Esophagus (tissue), 2 donors: ENCODE results near the gene STAC3. TPM values are rescaled to one million over a fixed set of nuclear protein-coding genes. Genes with fewer than 3 reads are reported as not detected.

ENCODE experiments used
- H3K27ac ChIP-seq, 2 donors: one replicate each; pipeline ENCODE4 v1.5.1; 2013; ENCODE audit warnings: low read depth in 2 of 2, mild to moderate bottlenecking in 2 of 2, inconsistent platforms in 1 of 2, low read length in 1 of 2, moderate library complexity in 1 of 2
- H3K27me3 ChIP-seq, 2 donors: one replicate each; pipeline ENCODE4 v1.6.1; 2013; ENCODE audit warnings: low read length in 2 of 2, control low read depth in 1 of 2, mild to moderate bottlenecking in 1 of 2; ENCODE audit not compliant: insufficient read depth in 2 of 2, control insufficient read depth in 1 of 2
- H3K36me3 ChIP-seq, 2 donors: one replicate each; pipeline ENCODE4 v1.6.1; 2013; ENCODE audit warnings: low read length in 1 of 2; ENCODE audit not compliant: control insufficient read depth in 2 of 2, insufficient read depth in 2 of 2
- H3K4me1 ChIP-seq, 2 donors: one replicate each; pipeline ENCODE4 v1.6.1; 2013; ENCODE audit warnings: low read length in 1 of 2; ENCODE audit not compliant: control insufficient read depth in 2 of 2, insufficient read depth in 2 of 2
- H3K4me3 ChIP-seq, 2 donors: one replicate each; pipeline ENCODE4 v1.5.1; 2013; ENCODE audit warnings: low read length in 2 of 2, mild to moderate bottlenecking in 2 of 2, low read depth in 1 of 2, moderate library complexity in 1 of 2
- H3K9me3 ChIP-seq, 2 donors: one replicate each; pipeline ENCODE4 v1.6.1; 2013; ENCODE audit warnings: mild to moderate bottlenecking in 2 of 2, low read depth in 1 of 2, low read length in 1 of 2, moderate library complexity in 1 of 2; ENCODE audit not compliant: control insufficient read depth in 2 of 2, insufficient read depth in 1 of 2
- WGBS, 2 donors: extraction: QIAGEN DNeasy Blood & Tissue Kit; methylation state at CpG; one replicate each; pipeline ENCODE4 v1.1.7; 2013; 5-methylcytosine and 5-hydroxymethylcytosine counted together
- polyA plus RNA-seq, 2 donors: library from polyadenylated mRNA; stranded (reverse); fragments of 200-250 nt; gene quantifications; one replicate each; pipeline ENCODE4 v1.2.3, GENCODE V29; 2013
- donor health status: healthy with polysubstance abuse.
- donor health status: Bipolar disorder and iron deficiency.

Gene STAC3
- polyA plus RNA-seq, 2 donors: 0.96 to 1.4 TPM

DNA sequence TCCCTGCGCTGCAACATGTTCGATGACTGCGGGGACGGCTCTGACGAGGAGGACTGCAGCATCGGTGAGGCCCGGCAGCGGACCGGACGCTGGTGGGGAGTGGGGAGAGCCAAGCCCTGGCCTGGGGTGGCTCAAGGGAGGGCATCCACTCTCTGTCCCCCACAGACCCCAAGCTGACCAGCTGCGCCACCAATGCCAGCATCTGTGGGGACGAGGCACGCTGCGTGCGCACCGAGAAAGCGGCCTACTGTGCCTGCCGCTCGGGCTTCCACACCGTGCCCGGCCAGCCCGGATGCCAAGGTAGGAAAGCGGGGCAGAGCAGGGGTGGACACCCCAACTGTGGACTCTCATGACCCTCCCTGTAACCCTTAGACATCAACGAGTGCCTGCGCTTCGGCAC, 45.8 kb downstream of the STAC3 start:
- Histone ChIP-seq H3K9me3 (peaks cover 0 to 2% of the 10 kb centered on the region in 2 donors), H3K4me3 (no peak overlapping the region), H3K4me1 (no peaks in the 10 kb centered on the region), H3K27ac (no peak overlapping the region), H3K36me3 (peaks cover 4 to 87% of the 10 kb centered on the region in 2 donors), H3K27me3 (no peaks in the 10 kb centered on the region)
- WGBS, 2 donors: 93 to 95% methylated on average over 26 of the region's 26 CpGs

GRCh38 chr12:57204454-57204853, 46.5 kb downstream of the STAC3 start:
- H3K4me3 ChIP-seq: no peak overlapping the region
- no peak overlapping the region for H3K27ac ChIP-seq
- H3K27me3 ChIP-seq: no peaks in the 10 kb centered on the region
- peaks cover 0 to 2% of the 10 kb centered on the region in 2 donors for H3K9me3 ChIP-seq
- H3K4me1 ChIP-seq: no peaks in the 10 kb centered on the region
- peaks cover 4 to 86% of the 10 kb centered on the region in 2 donors for H3K36me3 ChIP-seq
- WGBS, 2 donors: 86 to 89% methylated on average over 19 of the region's 19 CpGs

DNA sequence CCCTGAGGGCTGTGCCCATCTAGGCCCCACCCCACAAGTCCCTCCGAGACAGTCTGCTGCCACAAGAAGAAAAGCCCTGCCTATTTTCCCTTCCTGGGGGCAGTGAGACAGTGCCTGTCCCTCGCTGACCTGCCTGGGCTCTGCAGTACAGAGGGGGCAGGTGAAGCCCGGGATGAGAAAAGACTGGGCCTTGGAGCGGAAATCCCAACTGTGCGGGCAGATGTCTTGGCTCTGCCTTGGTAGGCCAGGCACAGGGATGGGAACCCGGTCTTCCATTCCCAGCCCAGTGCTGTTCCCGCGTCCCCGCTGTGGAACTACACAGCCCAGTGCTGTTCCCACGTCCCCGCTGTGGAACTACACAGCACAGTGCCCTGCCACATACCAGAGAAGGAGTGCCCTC, 47.2 kb downstream of the STAC3 start:
- H3K4me1 ChIP-seq: no peaks in the 10 kb centered on the region
- WGBS, 2 donors: 83% methylated on average over 11 of the region's 11 CpGs
- peaks cover 4 to 87% of the 10 kb centered on the region in 2 donors for H3K36me3 ChIP-seq
- H3K27me3 ChIP-seq: no peaks in the 10 kb centered on the region
- peaks cover 0 to 2% of the 10 kb centered on the region in 2 donors for H3K9me3 ChIP-seq
- no peak overlapping the region for H3K27ac ChIP-seq
- H3K4me3 ChIP-seq: no peak overlapping the region

GRCh38 chr12:57203201-57203600, 47.8 kb downstream of the STAC3 start:
- H3K36me3 ChIP-seq: peaks cover 4 to 88% of the 10 kb centered on the region in 2 donors
- H3K4me1 ChIP-seq: no peaks in the 10 kb centered on the region
- no peak overlapping the region for H3K27ac ChIP-seq
- H3K27me3 ChIP-seq: no peaks in the 10 kb centered on the region
- peaks cover 0 to 2% of the 10 kb centered on the region in 2 donors for H3K9me3 ChIP-seq
- no peak overlapping the region for H3K4me3 ChIP-seq
- 93 to 95% methylated on average over 28 of the region's 28 CpGs for WGBS, 2 donors

DNA sequence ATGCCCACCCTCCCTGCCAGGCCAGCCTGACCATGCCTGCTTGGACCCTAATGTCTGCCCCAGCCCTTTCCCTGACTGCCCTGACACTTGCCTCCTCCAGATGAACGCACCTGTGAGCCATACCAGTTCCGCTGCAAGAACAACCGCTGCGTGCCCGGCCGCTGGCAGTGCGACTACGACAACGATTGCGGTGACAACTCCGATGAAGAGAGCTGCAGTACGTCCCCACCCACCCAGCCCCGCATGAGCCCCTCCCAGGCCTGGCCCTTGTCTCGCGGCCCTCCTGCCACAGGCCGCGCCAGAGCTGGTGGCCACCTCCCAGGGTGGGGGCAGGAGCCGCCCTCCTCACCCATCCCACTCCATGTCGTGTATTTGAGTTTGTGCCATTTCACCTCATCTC, 48.7 kb downstream of the STAC3 start:
- Histone ChIP-seq H3K9me3 (peaks cover 0 to 2% of the 10 kb centered on the region in 2 donors), H3K27me3 (no peaks in the 10 kb centered on the region), H3K27ac (no peak overlapping the region), H3K36me3 (peaks cover 11 to 89% of the 10 kb centered on the region in 2 donors), H3K4me3 (no peak overlapping the region), H3K4me1 (no peaks in the 10 kb centered on the region)
- WGBS, 2 donors: 89 to 91% methylated on average over 19 of the region's 19 CpGs

DNA sequence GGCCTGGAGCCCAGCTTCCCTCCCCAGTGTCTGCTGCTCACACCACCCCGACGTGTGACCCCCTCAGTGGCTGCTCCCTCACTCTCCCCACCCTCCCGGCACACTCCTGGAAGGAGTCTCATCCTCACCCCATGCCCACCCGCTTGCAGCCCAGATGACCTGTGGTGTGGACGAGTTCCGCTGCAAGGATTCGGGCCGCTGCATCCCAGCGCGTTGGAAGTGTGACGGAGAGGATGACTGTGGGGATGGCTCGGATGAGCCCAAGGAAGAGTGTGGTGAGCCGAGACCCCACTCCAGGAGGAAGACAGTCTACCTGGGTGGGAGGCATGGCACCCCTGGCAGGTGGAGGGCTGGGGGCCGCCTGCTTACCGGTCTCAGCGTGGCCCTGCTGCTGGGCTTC, 49.4 kb downstream of the STAC3 start:
- Histone ChIP-seq H3K4me3 (no peak overlapping the region), H3K4me1 (no peaks in the 10 kb centered on the region), H3K27me3 (no peaks in the 10 kb centered on the region), H3K36me3 (peaks cover 15 to 95% of the 10 kb centered on the region in 2 donors), H3K27ac (no peak overlapping the region), H3K9me3 (peaks cover 0 to 2% of the 10 kb centered on the region in 2 donors)
- 87 to 88% methylated on average over 16 of the region's 16 CpGs for WGBS, 2 donors

GRCh38 chr12:57201219-57201618, 49.8 kb downstream of the STAC3 start:
- Histone ChIP-seq H3K27ac (no peak overlapping the region), H3K36me3 (peaks cover 17 to 95% of the 10 kb centered on the region in 2 donors), H3K4me3 (no peak overlapping the region), H3K9me3 (peaks cover 0 to 2% of the 10 kb centered on the region in 2 donors), H3K27me3 (no peaks in the 10 kb centered on the region), H3K4me1 (no peaks in the 10 kb centered on the region)
- WGBS, 2 donors: 77 to 87% methylated on average over 8 of the region's 8 CpGs

DNA sequence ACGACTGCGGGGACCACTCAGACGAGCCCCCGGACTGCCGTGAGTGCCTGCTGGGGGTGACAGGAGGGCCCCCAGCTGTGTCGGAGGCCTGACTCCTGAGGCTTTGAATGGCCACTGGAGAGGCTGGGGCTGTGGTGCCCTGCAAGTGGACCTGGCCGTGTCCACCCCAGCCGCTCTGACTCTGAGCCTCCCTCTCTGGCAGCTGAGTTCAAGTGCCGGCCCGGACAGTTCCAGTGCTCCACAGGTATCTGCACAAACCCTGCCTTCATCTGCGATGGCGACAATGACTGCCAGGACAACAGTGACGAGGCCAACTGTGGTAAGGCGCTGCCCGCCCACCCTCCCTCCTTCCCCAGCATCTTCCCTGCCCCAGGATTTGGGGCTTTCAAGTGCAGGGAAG, 50.5 kb downstream of the STAC3 start:
- WGBS, 2 donors: 90 to 91% methylated on average over 15 of the region's 15 CpGs
- Histone ChIP-seq H3K4me3 (no peak overlapping the region), H3K4me1 (no peaks in the 10 kb centered on the region), H3K27me3 (no peaks in the 10 kb centered on the region), H3K27ac (no peak overlapping the region), H3K36me3 (peaks cover 19 to 95% of the 10 kb centered on the region in 2 donors), H3K9me3 (peaks cover 0 to 2% of the 10 kb centered on the region in 2 donors)

GRCh38 chr12:57199191-57199590, 51.8 kb downstream of the STAC3 start:
- WGBS, 2 donors: 84 to 88% methylated on average over 15 of the region's 15 CpGs
- Histone ChIP-seq H3K4me1 (no peaks in the 10 kb centered on the region), H3K27ac (no peak overlapping the region), H3K36me3 (peaks cover 29 to 95% of the 10 kb centered on the region in 2 donors), H3K27me3 (no peaks in the 10 kb centered on the region), H3K9me3 (peaks cover 0 to 2% of the 10 kb centered on the region in 2 donors), H3K4me3 (no peak overlapping the region)

GRCh38 chr12:57198329-57198728, 52.7 kb downstream of the STAC3 start:
- H3K4me1 ChIP-seq: no peaks in the 10 kb centered on the region
- H3K36me3 ChIP-seq: peaks cover 36 to 95% of the 10 kb centered on the region in 2 donors
- no peak overlapping the region for H3K27ac ChIP-seq
- H3K9me3 ChIP-seq: peaks cover 0 to 1% of the 10 kb centered on the region in 2 donors
- H3K4me3 ChIP-seq: no peak overlapping the region
- 94% methylated on average over 17 of the region's 17 CpGs for WGBS, 2 donors
- H3K27me3 ChIP-seq: no peaks in the 10 kb centered on the region
